NCI-H1694 treated with DMSO at 0.1 percent for 48 hours (cell line): ENCODE data around the gene SFTPA1.
"Not testable (repeated sequence)": the region's sequence is repeated elsewhere in the genome, so short reads cannot be mapped to it uniquely, and the experiment has no call there.

Experiments
- DNase-seq: peaks from one replicate; lab custom pipeline; 2025; lab: John Stamatoyannopoulos, UW

Gene SFTPA1

GRCh38 chr10:79611193-79611976 is 646 bp downstream of the SFTPA1 start:
- DNase-seq, result not testable (repeated sequence)

GRCh38 chr10:79615577-79615976 is 4.8 kb downstream of the SFTPA1 start:
- no peak for DNase-seq

GRCh38 chr10:79616164-79616563 is 5.4 kb downstream of the SFTPA1 start:
- no peak for DNase-seq

- DNase-seq, result not testable (repeated sequence)
Observed at GRCh38 chr10:79623663-79624062, 12.9 kb downstream of the SFTPA1 start.

- DNase-seq, result no peak
Observed at GRCh38 chr10:79627075-79627474, 16.3 kb downstream of the SFTPA1 start.

- no peak for DNase-seq
Observed at GRCh38 chr10:79628083-79628482, 17.3 kb downstream of the SFTPA1 start.

GRCh38 chr10:79628988-79629954 is 18.5 kb downstream of the SFTPA1 start:
- no peak for DNase-seq

GRCh38 chr10:79629955-79630327 is 19.2 kb downstream of the SFTPA1 start:
- DNase-seq, result no peak

- DNase-seq, result not testable (repeated sequence)
Observed at GRCh38 chr10:79636654-79637199, 26.0 kb downstream of the SFTPA1 start.

GRCh38 chr10:79638318-79638717 is 27.6 kb downstream of the SFTPA1 start:
- no peak for DNase-seq

- DNase-seq, result not testable (repeated sequence)
Observed at GRCh38 chr10:79652695-79653094, 42.0 kb downstream of the SFTPA1 start.

GRCh38 chr10:79663287-79663686 is 52.5 kb downstream of the SFTPA1 start:
- not testable (repeated sequence) for DNase-seq

- not testable (repeated sequence) for DNase-seq
Observed at GRCh38 chr10:79664686-79665085, 53.9 kb downstream of the SFTPA1 start.
